Gastroesophageal sphincter (tissue), 4 donors: ENCODE results near the gene NHSL1. TPM values are rescaled to one million over a fixed set of nuclear protein-coding genes. Genes with fewer than 3 reads are reported as not detected.

Experiments used
- ATAC-seq: fragments of 150-250 bp; one replicate; pipeline ENCODE4 v1.9.1; 2016; ENCODE audit warnings: mild to moderate bottlenecking, moderate library complexity
- H3K27ac ChIP-seq, 4 donors: fragments of 200-600 bp; sonication (generic) in 3 of 4; 1 replicate in 3 of 4; 2 replicates in 1 of 4; pipeline ENCODE4 v1.5.1; 2016 to 2019
- H3K27me3 ChIP-seq: fragments of 200-600 bp; sonication (generic); one replicate; pipeline ENCODE4 v1.5.1; 2019
- H3K36me3 ChIP-seq, 2 donors: fragments of 200-600 bp; sonication (generic); one replicate each; pipeline ENCODE4 v1.5.1; 2019; ENCODE audit warnings: control low read depth in 1 of 2
- H3K4me1 ChIP-seq, 3 donors: fragments of 200-600 bp; sonication (generic); 1 replicate in 2 of 3; 2 replicates in 1 of 3; pipeline ENCODE4 v1.5.1; 2016 to 2019; ENCODE audit warnings: control low read depth in 2 of 3
- H3K4me3 ChIP-seq, 2 donors: fragments of 200-600 bp; sonication (generic); one replicate each; pipeline ENCODE4 v1.5.1; 2019; ENCODE audit warnings: mild to moderate bottlenecking in 1 of 2, moderate library complexity in 1 of 2
- H3K9me3 ChIP-seq, 3 donors: fragments of 200-600 bp; sonication (generic); one replicate each; pipeline ENCODE4 v1.5.1; 2017 to 2019; ENCODE audit warnings: control low read depth in 2 of 3
- EP300 ChIP-seq: sonication (generic); formaldehyde crosslinking; IDR thresholded peaks from one replicate; pipeline ENCODE4 v1.6.1; 2017; ENCODE audit warnings: antibody characterized with exemption, mild to moderate bottlenecking
- POLR2A ChIP-seq, 2 donors: fragments of 450-650 bp; IDR thresholded peaks; one replicate each; pipeline ENCODE4 v1.6.1; 2017; ENCODE audit warnings: antibody characterized with exemption in 2 of 2, mild to moderate bottlenecking in 2 of 2, moderate library complexity in 1 of 2
- POLR2AphosphoS5 ChIP-seq: sonication (generic); formaldehyde crosslinking; IDR thresholded peaks from one replicate; pipeline ENCODE4 v1.6.1; 2017; ENCODE audit warnings: antibody characterized with exemption
- WGBS, 2 donors: methylation state at CpG; one replicate each; pipeline ENCODE4 v1.1.5; 2018; ENCODE audit warnings: low coverage in 1 of 2; 5-methylcytosine and 5-hydroxymethylcytosine counted together
- total RNA-seq, 4 donors: library from RNA; depleted of rRNA; stranded (reverse); fragments of >200 nt; gene quantifications; one replicate each; pipeline ENCODE4 v1.1.0, GENCODE V29; 2016
- TF ChIP-seq, protein P1 (sequence below), 4 experiments: fragments of 200-600 bp in 2 of 4; fragments of 450-650 bp in 2 of 4; sonication (generic) in 1 of 4; IDR thresholded peaks; one replicate each; pipeline ENCODE4 v1.5.1; 2017 to 2019; ENCODE audit warnings: antibody characterized with exemption in 4 of 4, mild to moderate bottlenecking in 2 of 4, moderate library complexity in 2 of 4

NHSL1 gene
- total RNA-seq, 4 donors from 2014 or later = 5.7 to 9.3 (median 7.9) TPM

DNA sequence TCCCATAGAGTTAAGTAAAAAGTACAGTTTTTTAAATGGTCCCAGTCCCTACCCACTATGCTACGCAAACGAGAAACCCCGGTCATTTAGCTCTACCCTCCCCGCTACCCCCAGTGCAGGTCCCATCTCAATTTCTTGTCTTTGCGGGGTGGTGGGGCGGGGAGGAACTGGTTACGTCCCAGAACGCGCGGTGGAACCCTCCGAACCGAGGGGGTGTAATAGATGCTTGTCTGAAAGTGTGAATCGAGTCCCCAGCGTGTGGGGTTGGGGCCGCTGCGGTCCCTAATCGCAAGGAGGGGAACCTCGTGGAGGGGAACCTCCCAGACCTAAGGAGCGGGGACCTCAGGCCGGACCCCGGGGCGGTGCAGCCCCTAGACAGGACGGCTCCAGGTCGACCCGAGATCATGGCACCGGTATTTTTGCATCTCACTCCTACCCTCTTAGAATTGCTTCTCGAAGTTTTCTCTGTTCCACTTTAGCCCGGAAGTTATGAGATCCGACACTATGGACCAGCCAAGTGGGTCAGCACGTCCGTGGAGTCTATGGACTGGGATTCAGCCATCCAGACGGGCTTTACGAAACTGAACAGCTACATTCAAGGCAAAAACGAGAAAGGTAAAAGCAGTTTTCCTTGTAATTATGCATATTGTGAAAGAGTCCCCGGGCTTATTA, 94.5 kb downstream of the NHSL1 start:
- WGBS, 2 donors = 3 to 8% methylated on average over 6 to 15 of the region's 35 CpGs
- TF ChIP-seq POLR2AphosphoS5 (no peak), POLR2A (IDR thresholded peaks at IDR 0.05) (no peak)
- H3K27me3 ChIP-seq = no peaks in the 10 kb centered on the region
- H3K36me3 ChIP-seq = peaks cover 0 to 43% of the 10 kb centered on the region in 2 donors
- H3K9me3 ChIP-seq = no peaks in the 10 kb centered on the region
- ATAC-seq = peak; percentile 14
- peak overlapping the region; percentile 57 to 93 for H3K4me3 ChIP-seq
- H3K27ac ChIP-seq = peak overlapping the region; percentile 64 to 97 (median 97)
- peaks cover 0 to 38% (median 0%) of the 10 kb centered on the region in 3 donors for H3K4me1 ChIP-seq

DNA sequence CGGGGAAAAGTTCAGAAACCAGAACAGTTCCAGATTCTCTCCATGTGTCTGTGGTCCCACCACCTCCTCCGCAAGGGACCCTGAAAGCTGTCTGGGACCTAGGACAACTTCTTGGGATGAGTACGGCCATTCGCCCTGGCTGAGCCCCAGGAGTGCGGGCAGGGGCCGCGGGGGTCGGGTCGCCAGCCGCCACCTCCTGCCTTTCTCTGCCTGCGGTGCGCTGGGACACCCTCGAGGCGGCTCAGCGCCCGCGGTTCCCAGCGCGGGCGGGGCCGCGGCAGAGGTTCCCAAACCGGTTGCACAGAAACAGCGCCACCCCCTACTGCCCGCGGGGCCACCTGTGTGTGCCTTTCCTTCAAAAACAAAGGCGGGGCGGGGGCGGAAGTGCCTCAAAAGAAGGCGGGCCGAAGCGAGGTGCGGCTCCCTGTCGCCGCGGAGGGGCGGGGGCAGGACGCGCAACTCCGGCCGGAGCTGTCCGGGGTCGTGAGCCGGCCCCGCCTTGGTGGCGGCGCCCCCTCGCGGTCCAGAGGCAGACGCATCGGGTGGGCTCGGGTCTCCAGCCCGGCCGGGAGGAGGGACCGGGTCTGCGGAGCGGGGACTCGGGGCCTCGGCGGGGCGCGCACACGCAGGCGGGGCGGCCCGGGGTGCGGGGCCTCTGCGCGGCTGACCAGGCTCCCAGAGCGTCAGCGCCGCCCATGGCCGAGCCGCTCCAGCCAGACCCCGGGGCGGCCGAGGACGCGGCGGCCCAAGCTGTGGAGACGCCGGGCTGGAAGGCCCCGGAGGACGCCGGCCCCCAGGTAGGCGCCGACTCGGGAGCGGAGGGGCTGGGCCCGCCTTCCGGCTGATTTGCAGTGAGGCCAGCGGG, 95.3 kb downstream of the NHSL1 start, which contains the start of gene HEBP2:
HEBP2 (plus strand) TSS at position 423 of the 865 bp plus-strand sequence; CDS start at position 696, 273 bp downstream.
- TF ChIP-seq, protein P1, sequence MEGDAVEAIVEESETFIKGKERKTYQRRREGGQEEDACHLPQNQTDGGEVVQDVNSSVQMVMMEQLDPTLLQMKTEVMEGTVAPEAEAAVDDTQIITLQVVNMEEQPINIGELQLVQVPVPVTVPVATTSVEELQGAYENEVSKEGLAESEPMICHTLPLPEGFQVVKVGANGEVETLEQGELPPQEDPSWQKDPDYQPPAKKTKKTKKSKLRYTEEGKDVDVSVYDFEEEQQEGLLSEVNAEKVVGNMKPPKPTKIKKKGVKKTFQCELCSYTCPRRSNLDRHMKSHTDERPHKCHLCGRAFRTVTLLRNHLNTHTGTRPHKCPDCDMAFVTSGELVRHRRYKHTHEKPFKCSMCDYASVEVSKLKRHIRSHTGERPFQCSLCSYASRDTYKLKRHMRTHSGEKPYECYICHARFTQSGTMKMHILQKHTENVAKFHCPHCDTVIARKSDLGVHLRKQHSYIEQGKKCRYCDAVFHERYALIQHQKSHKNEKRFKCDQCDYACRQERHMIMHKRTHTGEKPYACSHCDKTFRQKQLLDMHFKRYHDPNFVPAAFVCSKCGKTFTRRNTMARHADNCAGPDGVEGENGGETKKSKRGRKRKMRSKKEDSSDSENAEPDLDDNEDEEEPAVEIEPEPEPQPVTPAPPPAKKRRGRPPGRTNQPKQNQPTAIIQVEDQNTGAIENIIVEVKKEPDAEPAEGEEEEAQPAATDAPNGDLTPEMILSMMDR (IDR thresholded peaks at IDR 0.05) = peak in 3 of 4 experiments; percentile 47 to 78 (median 58)
- TF ChIP-seq POLR2AphosphoS5 = peak; percentile 76
- TF ChIP-seq POLR2A (IDR thresholded peaks at IDR 0.05) = peak; percentile 73 to 81
- no peak for TF ChIP-seq EP300
- peak within 1 kb of the TSS; percentile 64 to 97 (median 97) for H3K27ac ChIP-seq
- peak within 1 kb of the TSS; percentile 57 to 93 for H3K4me3 ChIP-seq
- H3K27me3 ChIP-seq = no peaks in the 10 kb centered on the region
- H3K4me1 ChIP-seq = peaks cover 0 to 33% (median 0%) of the 10 kb centered on the region in 3 donors
- peak; percentile 96 for ATAC-seq
- peaks cover 0 to 35% of the 10 kb centered on the region in 2 donors for H3K36me3 ChIP-seq
- no peaks in the 10 kb centered on the region for H3K9me3 ChIP-seq
- 0% methylated on average over 2 of the region's 92 CpGs for WGBS, 2 donors

DNA sequence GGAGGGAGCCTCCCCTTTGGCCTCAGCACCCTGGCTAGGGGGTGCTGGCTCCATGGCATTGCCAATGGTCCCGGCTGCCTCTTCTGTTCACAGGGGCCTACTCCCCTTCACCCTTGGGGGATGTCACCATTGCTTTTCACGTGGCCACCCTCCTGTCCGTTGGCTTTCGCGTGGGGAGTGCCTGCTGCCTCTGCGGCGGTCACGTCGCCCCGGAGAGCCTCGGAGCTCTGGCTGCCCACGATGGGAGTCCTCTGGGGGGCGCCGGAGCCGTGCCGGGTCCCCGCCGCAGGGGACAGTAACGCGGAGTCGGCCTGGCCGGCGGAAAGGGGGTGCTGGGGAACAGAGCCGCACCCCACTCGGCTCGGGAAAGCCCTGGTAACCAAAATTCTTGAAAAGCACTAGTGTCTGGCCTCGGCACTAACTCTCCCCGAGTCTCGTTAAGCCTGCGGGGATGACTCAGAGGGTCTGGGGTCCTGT, 95.9 kb downstream of the NHSL1 start:
- WGBS, 2 donors = no CpG with 5 or more reads among the region's 30 CpGs
- ATAC-seq = peak; percentile 7
- Histone ChIP-seq H3K4me1 (peaks cover 0 to 33% (median 0%) of the 10 kb centered on the region in 3 donors), H3K27ac (peak overlapping the region; percentile 64 to 97 (median 97)), H3K9me3 (no peaks in the 10 kb centered on the region), H3K4me3 (peak overlapping the region; percentile 57 to 93), H3K36me3 (peaks cover 0 to 28% of the 10 kb centered on the region in 2 donors), H3K27me3 (no peaks in the 10 kb centered on the region)
- TF ChIP-seq, protein P1 (IDR thresholded peaks at IDR 0.05) = peak in 3 of 4 experiments; percentile 3 to 41 (median 5)
- TF ChIP-seq POLR2AphosphoS5 (no peak), POLR2A (IDR thresholded peaks at IDR 0.05) (no peak)

DNA sequence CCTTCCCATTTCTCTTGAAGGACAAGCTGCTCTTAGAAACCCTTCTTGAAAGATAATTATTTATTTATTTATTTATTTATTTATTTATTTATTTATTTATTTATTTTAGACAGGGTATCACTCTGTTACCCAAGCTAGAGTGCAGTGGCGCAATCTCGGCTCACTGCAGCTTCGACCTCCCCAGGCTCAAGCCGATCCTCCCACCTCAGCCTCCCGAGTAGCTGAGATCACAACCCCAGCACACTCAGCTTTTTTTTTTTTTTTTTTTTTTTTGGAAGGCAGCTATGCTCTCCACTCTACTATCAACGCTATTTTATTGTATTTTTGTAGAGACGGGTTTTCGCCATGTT, 96.5 kb downstream of the NHSL1 start:
- no peak for ATAC-seq
- H3K27me3 ChIP-seq = no peaks in the 10 kb centered on the region
- H3K36me3 ChIP-seq = peaks cover 0 to 23% of the 10 kb centered on the region in 2 donors
- peaks cover 0 to 31% (median 0%) of the 10 kb centered on the region in 3 donors for H3K4me1 ChIP-seq
- peak overlapping the region in 1 of 2 donors; percentile 93 for H3K4me3 ChIP-seq
- TF ChIP-seq EP300 = no peak
- TF ChIP-seq POLR2AphosphoS5 = no peak
- TF ChIP-seq, protein P1 (IDR thresholded peaks at IDR 0.05) = no peak
- TF ChIP-seq POLR2A (IDR thresholded peaks at IDR 0.05) = no peak
- peak overlapping the region in 3 of 4 donors; percentile 97 for H3K27ac ChIP-seq
- H3K9me3 ChIP-seq = no peaks in the 10 kb centered on the region
- 86% methylated on average over 8 of the region's 8 CpGs; no CpG with 5 or more reads in 1 of the 2 donors for WGBS, 2 donors
